NT2/D1 (cell line): ENCODE results near the gene FUT7.

Experiments used
- SUZ12 ChIP-seq: IDR thresholded peaks from 2 replicates; pipeline ENCODE4 v1.6.1; 2011; ENCODE audit not compliant: insufficient read length, insufficient read depth; ENCODE audit errors: extremely low read depth
- YY1 ChIP-seq: IDR thresholded peaks from 2 replicates; pipeline ENCODE4 v1.6.1; 2011; ENCODE audit not compliant: insufficient read length, insufficient read depth

- no peak for TF ChIP-seq YY1
- no peak for TF ChIP-seq SUZ12
These were observed 38.5 kb upstream of the FUT7 start, which contains the start of gene SAPCD2 for GRCh38 chr9:137070201-137070905.
